Upper lobe of left lung (tissue), 6 donors: ENCODE data around the gene SHE. TPM values are rescaled to one million over a fixed set of nuclear protein-coding genes. Genes with fewer than 3 reads are reported as not detected.
A peak's percentile ranks its signal among the peaks of the same experiment; 100 is the strongest.

Experiments
- ATAC-seq, 2 donors: fragments of 200-7000 bp; cut with Tn5 transposase; one replicate each; pipeline ENCODE4 v1.9.1; 2022; ENCODE audit warnings: mild to moderate bottlenecking in 2 of 2, moderate library complexity in 2 of 2; ENCODE audit not compliant: low FRiP score in 2 of 2
- DNase-seq, 2 donors: peaks; one replicate each; pipeline ENCODE4 v3.0.0-alpha.2; 2019 to 2020
- H3K27ac ChIP-seq, 4 donors: fragments of 200-600 bp; sonication (generic); one replicate each; pipeline ENCODE4 v1.5.1; 2016 to 2019
- H3K27me3 ChIP-seq, 4 donors: fragments of 200-600 bp; sonication (generic); one replicate each; pipeline ENCODE4 v1.5.1; 2017 to 2019
- H3K36me3 ChIP-seq, 4 donors: fragments of 200-600 bp; sonication (generic); one replicate each; pipeline ENCODE4 v1.5.1; 2016 to 2019
- H3K4me1 ChIP-seq, 4 donors: fragments of 200-600 bp; sonication (generic); one replicate each; pipeline ENCODE4 v1.5.1; 2018 to 2019
- H3K4me3 ChIP-seq, 4 donors: fragments of 200-600 bp; sonication (generic); one replicate each; pipeline ENCODE4 v1.5.1; 2017 to 2019; ENCODE audit warnings: mild to moderate bottlenecking in 2 of 4, moderate library complexity in 1 of 4
- H3K9me3 ChIP-seq, 4 donors: fragments of 200-600 bp; sonication (generic); one replicate each; pipeline ENCODE4 v1.5.1; 2018 to 2019
- EP300 ChIP-seq, 4 donors: sonication (generic); formaldehyde crosslinking; IDR thresholded peaks; one replicate each; pipeline ENCODE4 v1.5.1; 2017; ENCODE audit warnings: antibody characterized with exemption in 4 of 4, control low read depth in 2 of 4
- POLR2A ChIP-seq, 4 donors: fragments of 450-650 bp; IDR thresholded peaks; one replicate each; pipeline ENCODE4 v1.5.1; 2016 to 2017; ENCODE audit warnings: antibody characterized with exemption in 4 of 4, mild to moderate bottlenecking in 2 of 4
- POLR2AphosphoS5 ChIP-seq, 2 donors: sonication (generic); formaldehyde crosslinking; IDR thresholded peaks; one replicate each; pipeline ENCODE4 v1.5.1; 2017; ENCODE audit warnings: antibody characterized with exemption in 2 of 2
- WGBS, 2 donors: methylation state at CpG; one replicate each; pipeline ENCODE4 v1.1.5; 2017 to 2018; 5-methylcytosine and 5-hydroxymethylcytosine counted together
- total RNA-seq, 6 donors: library from RNA; depleted of rRNA in 4 of 6; stranded (reverse); fragments of >200 nt in 4 of 6; gene quantifications; one replicate each; pipeline versions ENCODE4 v1.1.0 to v1.2.1, GENCODE V29; 2016 to 2021
- TF ChIP-seq, protein P1 (sequence below), 6 experiments: fragments of 450-650 bp in 4 of 6; fragments of 200-600 bp in 2 of 6; sonication (generic) in 2 of 6; IDR thresholded peaks; one replicate each; pipeline ENCODE4 v1.5.1; 2016 to 2019; ENCODE audit warnings: antibody characterized with exemption in 6 of 6
- donor health status: DM: no; HTN: no; CAD: no; lungs with moderate emphysema.
- donor health status: DM: no; HTN: yes; CAD: no; lungs with severe emphysema.

SHE gene
- total RNA-seq, 6 donors from 2014 or later: 25.8 to 55.4 (median 29.5) TPM

DNA sequence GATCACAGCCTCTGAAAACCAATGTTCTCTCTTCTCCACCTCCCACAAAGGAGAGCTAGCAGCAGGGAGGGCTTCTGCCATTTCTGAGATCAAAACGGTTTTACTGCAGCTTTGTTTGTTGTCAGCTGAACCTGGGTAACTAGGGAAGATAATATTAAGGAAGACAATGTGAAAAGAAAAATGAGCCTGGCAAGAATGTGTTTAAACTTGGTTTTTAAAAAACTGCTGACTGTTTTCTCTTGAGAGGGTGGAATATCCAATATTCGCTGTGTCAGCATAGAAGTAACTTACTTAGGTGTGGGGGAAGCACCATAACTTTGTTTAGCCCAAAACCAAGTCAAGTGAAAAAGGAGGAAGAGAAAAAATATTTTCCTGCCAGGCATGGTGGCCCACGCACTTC, 36.0 kb downstream of the SHE start:
- no peaks in the 10 kb centered on the region for H3K27me3 ChIP-seq
- peak in 1 of 2 donors; percentile 23 for ATAC-seq
- no peak overlapping the region for H3K4me3 ChIP-seq
- 65 to 67% methylated on average over 3 of the region's 3 CpGs for WGBS, 2 donors
- DNase-seq: no peak
- peak overlapping the region in 1 of 4 donors; percentile 80 for H3K27ac ChIP-seq
- peaks cover 9 to 37% (median 13%) of the 10 kb centered on the region in 4 donors for H3K36me3 ChIP-seq
- H3K9me3 ChIP-seq: no peaks in the 10 kb centered on the region
- TF ChIP-seq, protein P1, sequence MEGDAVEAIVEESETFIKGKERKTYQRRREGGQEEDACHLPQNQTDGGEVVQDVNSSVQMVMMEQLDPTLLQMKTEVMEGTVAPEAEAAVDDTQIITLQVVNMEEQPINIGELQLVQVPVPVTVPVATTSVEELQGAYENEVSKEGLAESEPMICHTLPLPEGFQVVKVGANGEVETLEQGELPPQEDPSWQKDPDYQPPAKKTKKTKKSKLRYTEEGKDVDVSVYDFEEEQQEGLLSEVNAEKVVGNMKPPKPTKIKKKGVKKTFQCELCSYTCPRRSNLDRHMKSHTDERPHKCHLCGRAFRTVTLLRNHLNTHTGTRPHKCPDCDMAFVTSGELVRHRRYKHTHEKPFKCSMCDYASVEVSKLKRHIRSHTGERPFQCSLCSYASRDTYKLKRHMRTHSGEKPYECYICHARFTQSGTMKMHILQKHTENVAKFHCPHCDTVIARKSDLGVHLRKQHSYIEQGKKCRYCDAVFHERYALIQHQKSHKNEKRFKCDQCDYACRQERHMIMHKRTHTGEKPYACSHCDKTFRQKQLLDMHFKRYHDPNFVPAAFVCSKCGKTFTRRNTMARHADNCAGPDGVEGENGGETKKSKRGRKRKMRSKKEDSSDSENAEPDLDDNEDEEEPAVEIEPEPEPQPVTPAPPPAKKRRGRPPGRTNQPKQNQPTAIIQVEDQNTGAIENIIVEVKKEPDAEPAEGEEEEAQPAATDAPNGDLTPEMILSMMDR (IDR thresholded peaks at IDR 0.05): no peak
- TF ChIP-seq POLR2A (IDR thresholded peaks at IDR 0.05): no peak
- no peak for TF ChIP-seq EP300 (IDR thresholded peaks at IDR 0.05)
- TF ChIP-seq POLR2AphosphoS5 (IDR thresholded peaks at IDR 0.05): no peak
- peaks cover 19 to 50% (median 40%) of the 10 kb centered on the region in 4 donors for H3K4me1 ChIP-seq

DNA sequence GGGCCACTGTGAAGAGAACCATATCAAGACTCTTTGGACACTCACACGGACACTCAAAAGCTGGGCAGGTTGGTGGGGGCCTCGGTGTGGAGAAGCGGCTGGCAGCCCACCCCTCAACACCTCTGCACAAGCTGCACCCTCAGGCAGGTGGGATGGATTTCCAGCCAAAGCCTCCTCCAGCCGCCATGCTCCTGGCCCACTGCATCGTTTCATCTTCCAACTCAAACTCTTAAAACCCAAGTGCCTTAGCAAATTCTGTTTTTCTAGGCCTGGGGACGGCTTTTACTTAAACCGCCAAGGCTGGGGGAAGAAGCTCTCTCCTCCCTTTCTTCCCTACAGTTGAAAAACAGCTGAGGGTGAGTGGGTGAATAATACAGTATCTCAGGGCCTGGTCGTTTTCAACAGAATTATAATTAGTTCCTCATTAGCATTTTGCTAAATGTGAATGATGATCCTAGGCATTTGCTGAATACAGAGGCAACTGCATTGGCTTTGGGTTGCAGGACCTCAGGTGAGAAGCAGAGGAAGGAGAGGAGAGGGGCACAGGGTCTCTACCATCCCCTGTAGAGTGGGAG, 36.5 kb downstream of the SHE start:
- peak overlapping the region in 2 of 4 donors; percentile 19 to 80 for H3K27ac ChIP-seq
- TF ChIP-seq EP300 (IDR thresholded peaks at IDR 0.05) (no peak), POLR2AphosphoS5 (IDR thresholded peaks at IDR 0.05) (no peak), POLR2A (IDR thresholded peaks at IDR 0.05) (no peak)
- TF ChIP-seq, protein P1 (IDR thresholded peaks at IDR 0.05): no peak
- H3K36me3 ChIP-seq: peaks cover 9 to 37% (median 15%) of the 10 kb centered on the region in 4 donors
- H3K4me3 ChIP-seq: no peak overlapping the region
- WGBS, 2 donors: 77 to 82% methylated on average over 5 to 8 of the region's 8 CpGs
- no peaks in the 10 kb centered on the region for H3K27me3 ChIP-seq
- no peaks in the 10 kb centered on the region for H3K9me3 ChIP-seq
- ATAC-seq (no peak), DNase-seq (no peak)
- peaks cover 19 to 50% (median 40%) of the 10 kb centered on the region in 4 donors for H3K4me1 ChIP-seq

DNA sequence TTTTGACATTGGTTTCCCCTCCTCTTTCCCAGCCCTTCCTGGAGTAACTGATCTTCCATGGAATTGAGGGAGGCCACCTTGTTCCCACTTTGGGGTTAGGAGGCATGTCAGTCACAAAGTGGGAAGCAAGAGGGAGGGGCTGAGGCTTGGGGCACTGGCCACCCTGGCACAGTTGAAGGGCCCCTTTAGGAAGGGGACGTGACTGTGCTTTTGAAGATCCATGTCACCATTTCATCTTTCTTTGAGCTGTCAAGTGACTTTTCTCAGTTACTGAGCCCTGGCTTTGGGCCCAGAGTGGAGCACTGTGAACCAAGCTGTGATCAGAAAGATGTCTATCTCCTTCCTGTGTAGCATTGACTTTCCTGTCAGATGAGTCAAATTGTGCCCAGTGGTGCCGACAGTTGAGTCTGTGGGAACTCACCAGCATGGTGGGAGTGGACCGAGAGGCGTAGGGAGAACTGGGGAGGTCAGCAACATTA, 38.7 kb downstream of the SHE start:
- H3K27ac ChIP-seq: peak overlapping the region; percentile 69 to 87 (median 77)
- ATAC-seq: peak; percentile 53 to 71
- 32 to 46% methylated on average over 4 of the region's 4 CpGs for WGBS, 2 donors

DNA sequence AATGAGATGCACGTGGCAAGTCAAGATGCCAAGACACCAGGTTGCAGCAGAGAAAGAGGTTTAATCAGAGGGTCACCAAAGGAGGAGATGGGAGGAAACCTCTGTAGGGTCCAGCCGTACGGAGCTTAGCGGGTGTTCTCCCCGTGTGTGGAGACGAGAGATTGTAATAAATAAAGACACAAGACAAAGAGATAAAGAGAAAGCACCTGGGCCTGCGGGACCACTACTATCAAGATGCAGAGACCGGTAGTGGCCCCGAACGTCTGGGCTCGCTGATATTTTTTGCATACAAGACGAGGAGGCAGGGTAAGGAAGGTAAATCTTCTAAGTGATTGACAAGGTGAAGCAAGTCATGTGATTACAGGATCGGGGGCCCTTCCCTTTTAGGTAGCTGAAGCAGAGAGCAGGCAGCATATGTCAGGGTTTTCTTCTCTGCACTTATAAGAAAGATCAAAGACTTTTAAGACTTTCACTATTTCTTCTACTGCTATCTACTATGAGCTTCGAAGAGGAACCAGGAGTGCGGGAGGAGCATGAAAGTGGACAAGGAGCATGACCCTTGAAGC, 41.4 kb downstream of the SHE start:
- no peak overlapping the region for H3K27ac ChIP-seq
- no peak overlapping the region for H3K4me3 ChIP-seq
- 75 to 86% methylated on average over 15 of the region's 15 CpGs for WGBS, 2 donors
- H3K4me1 ChIP-seq: peaks cover 19 to 33% (median 29%) of the 10 kb centered on the region in 4 donors
- TF ChIP-seq POLR2A (IDR thresholded peaks at IDR 0.05): no peak
- TF ChIP-seq, protein P1 (IDR thresholded peaks at IDR 0.05): no peak
- TF ChIP-seq EP300 (IDR thresholded peaks at IDR 0.05): no peak
- TF ChIP-seq POLR2AphosphoS5 (IDR thresholded peaks at IDR 0.05): no peak
- H3K36me3 ChIP-seq: peaks cover 13 to 27% (median 22%) of the 10 kb centered on the region in 4 donors
- no peaks in the 10 kb centered on the region for H3K27me3 ChIP-seq
- ATAC-seq: no peak
- no peaks in the 10 kb centered on the region for H3K9me3 ChIP-seq
- no peak for DNase-seq

More for the DNA sequence above, 38.7 kb downstream of the SHE start:
- no peaks in the 10 kb centered on the region for H3K9me3 ChIP-seq
- no peak overlapping the region for H3K4me3 ChIP-seq
- H3K36me3 ChIP-seq: peaks cover 14 to 41% (median 19%) of the 10 kb centered on the region in 4 donors
- peak in 1 of 2 donors; percentile 57 for DNase-seq
- H3K4me1 ChIP-seq: peaks cover 19 to 39% (median 31%) of the 10 kb centered on the region in 4 donors
- no peaks in the 10 kb centered on the region for H3K27me3 ChIP-seq
- TF ChIP-seq EP300 (IDR thresholded peaks at IDR 0.05): peak in 2 of 4 donors; percentile 38 to 58
- peak; percentile 34 to 74 for TF ChIP-seq POLR2AphosphoS5 (IDR thresholded peaks at IDR 0.05)
- no peak for TF ChIP-seq POLR2A (IDR thresholded peaks at IDR 0.05)

DNA sequence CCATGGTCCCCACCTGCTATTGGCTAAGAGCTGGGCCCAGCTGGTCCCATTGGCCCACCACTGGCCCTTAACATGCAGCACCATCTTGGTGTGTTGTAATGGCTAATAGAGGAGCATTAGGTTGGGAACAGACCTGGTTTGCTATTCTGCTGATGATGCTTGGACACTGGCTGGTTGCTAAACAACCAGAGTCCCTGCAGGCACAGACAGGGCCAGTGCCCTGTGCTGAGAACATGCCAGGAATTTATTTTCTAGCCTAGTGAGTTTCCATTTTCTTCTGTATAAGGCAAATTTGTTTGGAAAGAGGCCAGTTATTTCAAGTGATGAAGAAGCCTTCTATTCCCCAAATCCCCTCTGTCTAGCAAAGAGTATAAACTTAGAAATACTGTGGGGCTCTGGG, 43.1 kb downstream of the SHE start:
- H3K4me1 ChIP-seq: peaks cover 19 to 35% (median 28%) of the 10 kb centered on the region in 4 donors
- H3K27ac ChIP-seq: no peak overlapping the region
- DNase-seq (no peak), ATAC-seq (no peak)
- no peaks in the 10 kb centered on the region for H3K9me3 ChIP-seq
- no peak overlapping the region for H3K4me3 ChIP-seq
- peaks cover 5 to 28% (median 22%) of the 10 kb centered on the region in 4 donors for H3K36me3 ChIP-seq
- H3K27me3 ChIP-seq: no peaks in the 10 kb centered on the region
- TF ChIP-seq POLR2AphosphoS5 (IDR thresholded peaks at IDR 0.05) (no peak), EP300 (IDR thresholded peaks at IDR 0.05) (no peak), POLR2A (IDR thresholded peaks at IDR 0.05) (no peak)
- TF ChIP-seq, protein P1 (IDR thresholded peaks at IDR 0.05): no peak
